SW 1271 (cell line): ENCODE data around the gene FAM153A.
"Not testable (repeated sequence)": the region's sequence is repeated elsewhere in the genome, so short reads cannot be mapped to it uniquely, and the experiment has no call there.

Source experiments
- DNase-seq, 2 experiments: peaks; one replicate each; lab custom pipeline; 2025; lab: John Stamatoyannopoulos, UW

Gene FAM153A

GRCh38 chr5:177782792-177783633, at the start of gene FAM153A:
Gene FAM153A (minus strand): TSS chr5:177782899.
- not testable (repeated sequence) for DNase-seq

DNA sequence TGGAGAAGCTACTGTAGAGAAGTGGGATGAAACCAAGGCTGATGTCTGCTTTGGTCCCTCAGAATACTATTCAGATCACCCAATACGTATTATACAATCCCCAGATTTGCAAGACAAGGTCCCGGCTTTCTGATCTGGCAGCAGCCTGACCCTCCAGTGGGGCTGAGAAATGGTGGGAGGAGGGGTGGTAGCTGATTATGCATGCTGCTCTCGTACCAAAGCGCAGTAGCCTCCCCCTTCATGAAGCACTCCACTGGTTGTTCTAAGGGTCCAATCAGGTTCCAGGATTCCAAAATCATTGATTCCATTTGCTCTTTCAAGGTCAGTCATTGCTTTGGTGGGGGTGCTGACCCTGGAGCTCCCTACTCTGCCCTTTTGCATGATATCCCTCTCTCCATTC, 49.6 kb upstream of the FAM153A start:
- not testable (repeated sequence) for DNase-seq

DNA sequence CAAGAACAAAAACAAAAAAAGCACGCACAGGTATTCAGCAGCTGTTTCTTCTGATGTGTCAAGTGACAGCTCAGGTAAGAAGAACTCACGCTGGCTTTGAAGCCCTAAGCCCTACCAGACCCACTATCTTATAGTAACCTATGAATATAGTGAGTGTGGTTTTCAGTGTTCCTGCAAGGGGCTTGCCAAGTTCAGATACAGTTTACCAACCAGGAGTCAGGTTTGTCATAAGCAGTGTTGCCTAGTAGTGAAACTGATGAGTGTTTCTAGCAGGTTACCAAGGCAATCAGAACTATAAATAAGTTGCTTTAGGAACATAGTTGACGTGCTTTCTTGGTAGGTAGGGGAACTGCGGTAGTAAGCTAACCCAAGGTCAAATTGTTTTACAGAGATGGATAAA, 43.4 kb upstream of the FAM153A start:
- DNase-seq = not testable (repeated sequence)

DNA sequence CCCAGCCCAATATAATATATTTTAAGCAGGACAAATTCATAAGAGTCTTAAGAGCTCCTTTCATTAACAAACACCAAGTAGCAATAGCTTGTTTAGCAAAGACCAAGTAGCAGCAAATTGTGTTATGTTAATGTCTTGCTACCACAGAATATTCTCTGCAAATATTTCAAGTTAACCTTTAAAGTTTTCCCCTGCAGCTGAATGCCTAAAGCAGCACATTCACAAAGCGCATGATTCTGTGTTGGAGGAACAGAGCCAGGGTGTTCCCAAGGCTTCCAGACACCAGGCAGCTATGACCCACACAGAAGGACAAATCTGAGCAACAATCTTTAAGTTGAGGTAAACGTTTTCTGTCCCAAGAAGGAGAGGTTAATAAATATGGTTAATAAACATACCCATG, 42.1 kb upstream of the FAM153A start:
- DNase-seq = not testable (repeated sequence)

DNA sequence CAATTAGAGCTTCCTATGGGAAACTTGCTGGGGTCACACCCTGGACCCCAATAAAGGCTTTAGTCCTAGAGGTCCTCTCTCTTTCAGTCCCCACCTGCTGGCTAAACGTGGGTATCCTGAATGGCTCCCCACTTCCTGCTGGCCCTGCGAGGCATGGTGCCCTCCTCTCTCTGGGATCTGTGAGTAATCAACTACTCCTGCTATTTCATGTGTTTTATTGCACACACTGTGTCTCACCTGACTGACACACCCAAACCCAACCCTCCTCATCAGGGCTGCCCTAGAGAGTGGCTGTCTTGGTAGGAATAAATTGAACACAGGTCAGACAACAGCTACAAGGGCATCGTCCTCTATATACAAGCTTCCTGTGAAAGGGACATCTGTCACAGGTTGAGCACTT, 39.8 kb upstream of the FAM153A start:
- not testable (repeated sequence) for DNase-seq

GRCh38 chr5:177819664-177820063, 37.0 kb upstream of the FAM153A start:
- not testable (repeated sequence) for DNase-seq

DNA sequence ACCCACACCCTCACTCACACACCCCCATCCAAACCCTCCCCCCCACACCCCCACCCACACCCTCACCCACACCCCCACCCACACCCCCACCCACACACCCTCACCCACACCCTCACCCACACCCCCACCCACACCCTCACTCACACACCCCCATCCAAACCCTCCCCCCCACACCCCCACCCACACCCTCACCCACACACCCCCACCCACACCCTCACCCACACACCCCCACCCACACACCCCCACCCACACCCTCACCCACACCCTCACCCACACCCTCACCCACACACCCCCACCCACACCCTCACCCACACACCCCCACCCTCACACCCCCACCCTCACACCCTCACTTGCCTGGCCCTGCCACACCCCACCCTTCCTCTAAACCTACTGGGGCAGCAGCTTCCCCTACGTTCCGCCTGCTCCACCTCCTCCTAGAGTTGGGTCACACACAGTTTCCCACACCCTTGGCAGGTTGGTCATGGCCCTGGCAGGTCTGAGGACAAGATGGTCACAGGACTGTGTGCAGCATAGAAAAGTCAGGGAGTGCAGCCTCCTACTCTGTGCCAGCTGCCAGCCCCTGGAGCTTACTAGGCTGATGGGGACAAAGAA, 30.2 kb upstream of the FAM153A start:
- DNase-seq = not testable (repeated sequence)

DNA sequence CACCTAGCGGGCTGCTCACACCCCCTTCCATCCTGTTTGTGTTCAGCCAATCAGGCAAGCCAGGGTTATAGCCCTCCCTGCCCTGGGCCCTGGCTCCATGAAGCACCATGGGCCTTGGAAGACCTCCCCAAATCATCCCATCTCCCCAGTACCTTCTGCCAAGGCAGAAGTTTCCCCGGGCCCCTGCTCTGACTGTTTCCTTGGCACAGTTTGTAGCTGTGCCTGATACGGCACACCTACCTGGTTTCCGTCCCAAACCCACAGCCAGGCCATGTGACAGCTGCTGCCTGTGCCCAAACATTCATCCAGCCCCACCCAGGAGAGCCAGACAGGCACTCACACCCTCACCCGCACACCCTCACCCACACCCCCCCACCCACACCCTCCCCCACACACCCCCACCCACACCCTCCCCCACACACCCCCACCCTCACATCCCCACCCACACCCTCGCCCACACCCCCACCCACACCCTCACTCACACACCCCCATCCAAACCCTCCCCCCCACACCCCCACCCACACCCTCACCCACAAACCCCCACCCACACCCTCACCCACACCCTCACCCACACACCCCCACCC, 29.6 kb upstream of the FAM153A start:
- DNase-seq = not testable (repeated sequence)

DNA sequence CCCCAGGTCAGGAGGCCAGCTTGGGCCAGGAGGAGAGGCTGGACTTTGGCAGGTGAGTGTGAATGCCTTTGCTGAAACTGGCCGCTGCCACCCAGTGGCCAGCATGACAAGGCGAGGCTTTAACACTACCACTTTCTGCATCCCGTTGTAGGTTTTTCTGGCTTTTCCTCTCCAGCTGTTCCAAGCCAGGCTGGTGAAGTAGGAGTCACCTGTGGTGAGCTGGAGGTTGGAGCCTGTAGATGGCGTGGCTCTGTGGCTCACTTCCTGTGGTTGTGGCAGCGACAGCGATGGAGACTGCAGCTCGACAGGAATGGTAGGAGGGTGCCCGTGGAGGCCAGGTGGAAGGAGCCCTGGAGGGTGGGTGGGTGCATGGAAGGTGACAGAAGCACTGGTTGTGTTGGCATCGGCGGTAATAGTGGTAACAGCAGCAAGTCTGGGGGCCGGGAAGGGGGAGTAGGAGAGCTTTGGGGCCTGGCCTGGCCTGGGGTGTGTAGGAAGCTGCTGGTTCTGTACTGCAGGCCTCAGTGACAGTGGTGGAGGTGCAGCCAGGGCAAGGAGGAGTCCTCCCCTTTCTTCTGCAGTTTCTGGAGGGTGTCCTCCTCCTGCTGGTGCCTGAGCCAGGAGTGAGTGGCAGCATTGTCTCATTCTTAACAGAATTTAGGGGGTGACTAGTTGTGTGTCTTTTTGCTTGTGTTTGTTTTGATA, 26.7 kb upstream of the FAM153A start:
- DNase-seq = not testable (repeated sequence)

DNA sequence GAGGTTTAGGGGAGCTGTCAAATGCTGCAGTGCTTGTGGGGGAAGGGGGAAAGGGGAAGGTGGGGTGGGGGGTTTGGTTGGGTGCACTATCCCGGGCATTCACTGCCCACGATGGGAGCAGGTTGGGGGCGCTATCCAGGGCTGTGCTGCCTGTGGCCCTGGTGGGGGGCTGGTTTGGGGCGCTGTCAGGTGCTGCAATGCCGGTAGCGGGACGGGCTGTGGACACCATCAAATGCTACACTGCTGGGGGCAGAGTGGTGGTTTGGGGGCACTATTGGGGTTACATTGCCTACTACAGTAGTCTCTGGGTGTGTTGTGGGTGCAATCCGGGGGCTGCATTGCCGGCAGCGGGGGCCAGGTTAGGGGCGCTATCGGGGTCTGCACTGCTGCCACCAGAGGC, 25.7 kb upstream of the FAM153A start:
- DNase-seq = not testable (repeated sequence)

DNA sequence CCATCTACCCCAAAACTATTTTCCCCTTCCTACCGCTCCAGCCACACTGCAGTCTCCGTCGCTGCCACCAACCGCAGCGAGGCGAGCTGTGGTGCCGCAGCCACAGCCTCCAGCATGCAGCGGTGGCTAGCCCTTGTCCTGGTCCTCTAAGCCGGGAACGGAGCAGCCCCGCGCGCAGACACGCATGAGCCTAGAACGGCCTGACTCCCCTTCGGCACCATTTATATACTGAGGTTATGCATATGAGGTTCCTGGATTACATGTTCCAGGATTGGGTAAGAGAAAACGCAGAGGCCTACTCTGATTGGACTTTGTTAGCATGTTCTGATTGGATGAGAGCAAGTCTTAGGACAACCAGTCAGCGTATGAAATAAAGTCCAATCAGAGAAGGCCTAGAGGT, 24.6 kb upstream of the FAM153A start:
- DNase-seq = not testable (repeated sequence)

DNA sequence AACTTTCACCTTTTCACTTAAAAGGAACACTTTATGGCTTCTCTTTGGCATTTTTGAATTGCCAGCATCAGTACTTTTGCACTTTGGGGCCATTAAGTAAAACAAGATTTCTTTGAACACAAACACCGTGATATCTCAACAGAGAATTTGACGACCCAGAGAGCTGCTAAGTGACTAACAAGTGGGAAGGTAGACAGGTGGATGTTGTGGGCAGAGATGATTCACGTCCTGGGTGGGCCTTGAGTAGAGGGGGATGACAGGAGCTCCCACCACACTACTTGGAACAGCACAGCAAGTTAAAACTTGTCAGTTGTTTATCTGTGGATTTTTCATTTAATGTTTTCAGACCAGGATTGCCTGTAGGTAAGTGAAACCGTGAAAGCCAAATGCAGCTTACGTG, 18.7 kb upstream of the FAM153A start:
- not testable (repeated sequence) for DNase-seq

GRCh38 chr5:177798237-177798840, 15.6 kb upstream of the FAM153A start:
- not testable (repeated sequence) for DNase-seq

DNA sequence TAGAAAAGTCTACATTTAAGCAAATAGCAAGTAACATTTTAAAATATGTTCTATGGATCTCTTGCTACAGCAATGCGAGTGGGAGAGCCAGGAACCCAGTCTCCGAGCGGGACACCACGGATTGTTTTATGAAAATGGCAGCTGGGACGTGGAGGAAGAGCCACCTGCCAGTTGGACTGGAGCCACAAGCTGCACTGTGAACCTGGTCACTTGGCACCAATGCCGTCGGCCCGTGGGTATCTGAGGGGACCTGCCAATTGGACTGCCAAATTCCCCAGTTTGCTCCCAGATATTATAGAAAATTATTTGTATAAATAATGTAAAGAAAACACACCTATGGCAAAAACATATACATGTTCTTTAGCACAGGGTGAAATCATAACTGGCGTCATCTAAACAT, 10.6 kb upstream of the FAM153A start:
- not testable (repeated sequence) for DNase-seq

- DNase-seq = not testable (repeated sequence)
Observed at GRCh38 chr5:177791649-177792048, 8.9 kb upstream of the FAM153A start.

- DNase-seq = not testable (repeated sequence)
Observed at GRCh38 chr5:177782169-177782568, 530 bp downstream of the FAM153A start.

GRCh38 chr5:177771206-177771605, 11.5 kb downstream of the FAM153A start:
- DNase-seq = not testable (repeated sequence)

DNA sequence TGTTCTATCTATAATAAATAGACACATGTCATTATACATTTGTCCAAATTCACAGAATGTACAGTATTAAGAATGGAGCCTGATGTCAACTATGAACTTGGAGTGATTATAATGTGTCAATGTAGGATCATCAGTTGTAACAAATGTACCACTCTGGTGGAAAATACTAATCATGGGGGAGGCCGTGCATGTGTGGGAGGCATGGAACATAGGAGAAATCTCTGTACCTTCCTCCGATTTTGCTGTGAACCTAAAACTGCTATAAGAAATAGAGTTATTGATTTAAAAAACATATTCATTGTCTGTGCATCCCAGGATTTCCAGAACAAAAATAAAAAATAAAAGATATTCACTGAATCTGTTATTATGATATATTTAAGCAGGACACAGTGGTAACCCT, 12.1 kb downstream of the FAM153A start:
- DNase-seq = not testable (repeated sequence)

GRCh38 chr5:177763737-177764508, 18.8 kb downstream of the FAM153A start:
- not testable (repeated sequence) for DNase-seq

DNA sequence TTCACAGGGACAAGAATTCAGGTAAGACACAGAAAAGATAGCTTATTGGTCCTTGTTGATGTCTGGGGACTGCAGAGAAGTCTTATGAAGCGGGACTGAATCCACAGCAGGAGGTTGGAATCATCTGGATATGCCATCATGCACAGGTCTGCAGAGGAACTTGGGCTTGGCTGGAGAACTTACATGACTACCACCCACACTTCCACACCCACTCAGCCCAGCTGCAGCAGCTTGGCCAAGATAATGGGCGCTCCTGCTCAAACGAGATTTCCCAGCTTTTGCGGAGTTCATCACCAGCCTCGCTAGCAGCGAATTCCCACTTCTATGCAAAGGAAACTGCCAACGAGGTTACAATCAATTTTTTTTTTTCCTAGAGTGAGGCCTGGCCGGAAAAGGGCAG, 21.7 kb downstream of the FAM153A start:
- not testable (repeated sequence) for DNase-seq

DNA sequence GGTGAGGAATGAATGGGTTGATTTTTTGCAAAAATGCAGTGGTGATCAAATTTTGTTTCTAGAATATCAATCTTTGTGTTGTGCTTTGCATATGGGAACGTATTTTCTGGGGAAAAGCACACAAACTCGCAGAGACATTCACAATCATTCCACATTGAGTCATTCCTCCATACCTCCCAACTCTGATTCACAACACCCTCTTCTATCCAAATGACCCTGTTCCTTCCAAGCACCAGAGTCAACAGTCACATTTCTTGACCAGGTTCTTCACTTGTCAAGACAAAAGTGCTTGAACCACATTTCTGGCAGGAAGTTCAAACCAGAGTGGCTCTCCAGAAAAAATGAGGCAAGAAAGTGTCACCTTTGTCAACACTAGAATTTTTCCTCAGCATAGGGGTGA, 35.3 kb downstream of the FAM153A start:
- not testable (repeated sequence) for DNase-seq
